Thoracic aorta (tissue), 2 donors: ENCODE measurements around the gene REXO2. TPM values are rescaled to one million over a fixed set of nuclear protein-coding genes. Genes with fewer than 3 reads are reported as not detected.

Experiments used
- ATAC-seq: fragments of 150-250 bp; one replicate; pipeline ENCODE4 v1.8.0; 2017; ENCODE audit warnings: low read depth; ENCODE audit not compliant: insufficient number of reproducible peaks, low FRiP score
- DNase-seq: peaks from one replicate; pipeline ENCODE4 v3.0.0-alpha.2; 2020; ENCODE audit warnings: low spot score
- H3K27ac ChIP-seq, 2 donors: fragments of 200-600 bp; sonication (generic); 1 replicate in 1 of 2; 2 replicates in 1 of 2; pipeline ENCODE4 v1.5.1; 2016; ENCODE audit warnings: mild to moderate bottlenecking in 2 of 2, moderate library complexity in 2 of 2
- H3K27me3 ChIP-seq: fragments of 200-600 bp; sonication (generic); replicated peaks from 2 replicates; pipeline ENCODE4 v1.6.0; 2016; ENCODE audit warnings: mild to moderate bottlenecking; ENCODE audit not compliant: insufficient read depth
- H3K36me3 ChIP-seq: fragments of 200-600 bp; sonication (generic); one replicate; pipeline ENCODE4 v1.5.1; 2016
- H3K4me1 ChIP-seq, 2 donors: fragments of 200-600 bp; sonication (generic); 1 replicate in 1 of 2; 2 replicates in 1 of 2; pipeline versions ENCODE4 v1.5.1 to v1.6.0; 2016; ENCODE audit warnings: low read depth in 2 of 2, mild to moderate bottlenecking in 1 of 2; ENCODE audit not compliant: control insufficient read depth in 1 of 2
- H3K4me3 ChIP-seq: fragments of 200-600 bp; sonication (generic); 2 replicates; pipeline ENCODE4 v1.5.1; 2016; ENCODE audit warnings: mild to moderate bottlenecking
- H3K9me3 ChIP-seq: fragments of 200-600 bp; sonication (generic); 2 replicates; pipeline ENCODE4 v1.5.1; 2016
- total RNA-seq, 2 donors: library from RNA; depleted of rRNA; stranded (reverse); fragments of >200 nt; gene quantifications; one replicate each; pipeline versions ENCODE4 v1.1.0 to v1.2.3, GENCODE V29; 2016
- TF ChIP-seq, protein P1 (sequence below): fragments of 200-600 bp; sonication (generic); IDR thresholded peaks from one replicate; pipeline ENCODE4 v1.5.1; 2019; ENCODE audit warnings: antibody characterized with exemption

The REXO2 gene
- total RNA-seq, 2 donors from 2014 or later = 101 to 177 TPM

DNA sequence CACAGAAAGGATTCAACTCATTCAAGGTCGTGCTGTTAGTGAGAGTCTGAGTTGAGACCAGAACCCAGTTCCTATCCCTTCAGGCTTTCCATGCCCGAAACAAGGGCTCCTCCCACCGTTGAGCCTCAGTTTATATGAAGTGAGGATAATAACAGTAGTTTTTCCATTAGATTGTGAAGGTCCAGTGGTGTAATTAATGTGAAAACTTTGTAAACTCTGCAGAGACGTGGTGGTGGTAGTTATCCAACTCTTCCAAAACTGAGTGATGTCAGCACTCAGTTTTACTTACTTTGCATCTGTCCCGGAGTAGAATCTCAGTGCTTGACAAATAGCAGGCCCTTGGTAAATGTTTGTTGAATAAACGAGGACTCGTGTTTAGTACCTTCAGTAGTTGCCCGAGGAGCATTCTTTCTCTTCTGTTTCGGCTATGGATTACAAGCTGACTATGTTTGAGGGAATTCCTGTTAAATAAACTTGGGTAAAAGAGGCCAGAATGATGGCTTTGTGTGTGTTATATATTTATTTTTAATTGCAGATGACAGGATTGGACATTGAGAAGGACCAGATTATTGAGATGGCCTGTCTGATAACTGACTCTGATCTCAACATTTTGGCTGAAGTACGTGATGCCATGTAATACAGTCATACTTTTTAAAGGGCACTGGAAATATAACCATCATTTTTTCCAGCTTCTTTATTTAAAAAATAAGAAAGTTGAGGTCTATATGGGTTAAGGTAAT lies 1.0 kb downstream of the REXO2 start:
- no peaks in the 10 kb centered on the region for H3K36me3 ChIP-seq
- DNase-seq (no peak), ATAC-seq (no peak)
- no peaks in the 10 kb centered on the region for H3K27me3 ChIP-seq
- H3K9me3 ChIP-seq = no peaks in the 10 kb centered on the region
- peak overlapping the region; percentile 99 for H3K4me3 ChIP-seq
- H3K27ac ChIP-seq = peak overlapping the region; percentile 76 to 87
- H3K4me1 ChIP-seq = peaks cover 0 to 18% of the 10 kb centered on the region in 2 donors
- TF ChIP-seq, protein P1, sequence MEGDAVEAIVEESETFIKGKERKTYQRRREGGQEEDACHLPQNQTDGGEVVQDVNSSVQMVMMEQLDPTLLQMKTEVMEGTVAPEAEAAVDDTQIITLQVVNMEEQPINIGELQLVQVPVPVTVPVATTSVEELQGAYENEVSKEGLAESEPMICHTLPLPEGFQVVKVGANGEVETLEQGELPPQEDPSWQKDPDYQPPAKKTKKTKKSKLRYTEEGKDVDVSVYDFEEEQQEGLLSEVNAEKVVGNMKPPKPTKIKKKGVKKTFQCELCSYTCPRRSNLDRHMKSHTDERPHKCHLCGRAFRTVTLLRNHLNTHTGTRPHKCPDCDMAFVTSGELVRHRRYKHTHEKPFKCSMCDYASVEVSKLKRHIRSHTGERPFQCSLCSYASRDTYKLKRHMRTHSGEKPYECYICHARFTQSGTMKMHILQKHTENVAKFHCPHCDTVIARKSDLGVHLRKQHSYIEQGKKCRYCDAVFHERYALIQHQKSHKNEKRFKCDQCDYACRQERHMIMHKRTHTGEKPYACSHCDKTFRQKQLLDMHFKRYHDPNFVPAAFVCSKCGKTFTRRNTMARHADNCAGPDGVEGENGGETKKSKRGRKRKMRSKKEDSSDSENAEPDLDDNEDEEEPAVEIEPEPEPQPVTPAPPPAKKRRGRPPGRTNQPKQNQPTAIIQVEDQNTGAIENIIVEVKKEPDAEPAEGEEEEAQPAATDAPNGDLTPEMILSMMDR = no peak

DNA sequence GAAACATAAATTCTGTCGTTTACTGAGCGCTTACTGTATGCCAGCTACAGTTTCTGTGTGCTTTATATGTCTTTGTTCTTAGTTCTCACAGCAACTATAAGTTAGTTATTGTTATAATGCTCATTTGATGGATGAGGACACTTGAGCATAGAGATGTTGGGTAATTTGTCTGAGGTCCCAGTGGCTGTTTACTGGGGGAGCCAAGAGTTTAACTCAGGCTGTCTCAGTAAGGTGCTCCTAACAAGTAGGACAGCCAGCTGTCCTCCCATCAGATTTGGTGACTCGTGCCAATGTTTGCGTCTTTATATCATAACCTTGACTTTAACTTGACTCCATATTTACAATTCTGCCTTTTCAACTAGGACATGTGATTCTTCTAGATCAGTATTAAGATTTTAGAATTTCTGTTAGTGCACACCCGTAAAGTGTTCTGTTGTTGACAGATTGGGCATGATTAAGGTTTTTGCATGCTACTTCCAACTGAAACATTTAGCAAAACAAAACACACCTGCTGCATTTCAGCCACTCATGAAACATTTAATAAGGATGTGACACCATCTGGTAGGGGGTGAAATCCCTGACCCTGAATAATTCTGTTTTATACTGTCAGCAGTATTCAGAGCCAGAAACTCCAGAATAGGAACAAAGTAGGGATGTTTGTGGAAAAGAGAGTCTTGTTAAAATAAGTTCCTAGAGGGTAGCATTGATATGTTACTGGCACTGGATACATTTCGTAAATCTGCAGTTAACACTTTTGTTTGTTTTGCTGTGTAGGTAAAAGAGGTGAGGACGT lies 1.9 kb downstream of the REXO2 start:
- Histone ChIP-seq H3K27ac (peak overlapping the region in 1 of 2 donors; percentile 87), H3K4me3 (peak overlapping the region; percentile 99), H3K27me3 (no peaks in the 10 kb centered on the region), H3K9me3 (no peaks in the 10 kb centered on the region), H3K36me3 (no peaks in the 10 kb centered on the region), H3K4me1 (peaks cover 0 to 18% of the 10 kb centered on the region in 2 donors)
- TF ChIP-seq, protein P1 = no peak
- ATAC-seq (no peak), DNase-seq (no peak)

DNA sequence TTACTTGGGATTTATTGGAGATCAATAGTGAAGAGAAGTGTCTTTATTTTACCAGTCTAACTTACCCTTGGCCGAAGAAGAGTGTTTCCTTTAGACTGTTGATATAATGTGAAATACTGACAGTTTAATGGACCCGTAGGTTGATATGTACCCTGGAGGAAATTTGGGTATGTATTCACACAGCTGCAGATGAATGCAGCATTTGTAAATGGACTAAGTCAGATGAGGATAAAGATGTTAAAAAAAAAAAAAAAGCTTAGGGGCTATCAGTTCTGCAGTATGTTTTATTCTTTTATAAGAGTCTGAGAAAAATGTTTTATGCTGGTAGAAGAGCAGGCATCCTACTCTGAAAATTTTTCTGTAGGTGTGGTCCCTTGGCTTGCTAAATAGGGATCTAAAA lies 2.7 kb downstream of the REXO2 start:
- no peak overlapping the region for H3K27ac ChIP-seq
- TF ChIP-seq, protein P1 = no peak

DNA sequence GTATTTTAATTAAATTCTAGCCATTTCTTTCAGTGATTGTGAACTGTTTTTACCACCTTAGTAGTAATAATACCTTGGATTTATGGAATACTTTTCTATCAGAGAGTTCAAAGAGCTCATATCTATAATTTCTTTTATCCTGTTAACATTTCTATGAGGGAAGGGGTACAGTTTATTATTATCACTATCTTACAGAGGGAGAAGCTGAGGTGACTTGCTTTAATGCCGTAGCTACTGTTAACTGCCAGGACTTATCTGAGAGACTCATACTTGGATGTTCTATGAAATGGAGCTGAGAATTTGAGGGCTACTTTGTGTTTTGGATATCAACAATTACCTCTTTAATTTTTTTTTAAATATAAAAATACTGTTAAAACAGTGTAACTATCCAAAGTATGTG lies 3.3 kb downstream of the REXO2 start:
- Histone ChIP-seq H3K27me3 (no peaks in the 10 kb centered on the region), H3K27ac (no peak overlapping the region), H3K4me3 (no peak overlapping the region), H3K36me3 (no peaks in the 10 kb centered on the region), H3K9me3 (no peaks in the 10 kb centered on the region), H3K4me1 (peaks cover 0 to 18% of the 10 kb centered on the region in 2 donors)
- TF ChIP-seq, protein P1 = no peak
- DNase-seq (no peak), ATAC-seq (no peak)

More for the DNA sequence above, 2.7 kb downstream of the REXO2 start:
- H3K36me3 ChIP-seq = no peaks in the 10 kb centered on the region
- no peaks in the 10 kb centered on the region for H3K9me3 ChIP-seq
- no peak overlapping the region for H3K4me3 ChIP-seq
- no peaks in the 10 kb centered on the region for H3K27me3 ChIP-seq
- H3K4me1 ChIP-seq = peaks cover 0 to 18% of the 10 kb centered on the region in 2 donors
- DNase-seq (no peak), ATAC-seq (no peak)

DNA sequence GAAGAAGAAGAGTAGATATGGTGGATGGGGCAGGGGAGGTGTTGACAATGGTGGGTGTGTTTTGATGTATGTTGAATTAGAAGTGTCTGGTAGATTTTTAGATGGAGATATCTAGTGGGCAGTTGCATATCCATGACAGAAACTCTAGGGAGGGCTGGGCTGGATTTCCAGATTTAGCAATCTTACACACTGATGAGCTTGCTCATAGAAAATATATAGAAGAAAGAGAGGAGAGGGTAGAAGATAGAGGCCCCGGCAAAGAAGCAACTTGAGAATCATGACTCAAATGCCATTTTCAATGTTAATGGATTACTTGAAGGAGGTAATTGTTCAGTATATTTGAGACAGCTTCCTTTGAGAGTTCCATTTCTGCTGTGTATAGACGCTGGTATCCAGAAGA lies 8.2 kb downstream of the REXO2 start:
- Histone ChIP-seq H3K4me3 (no peak overlapping the region), H3K27ac (no peak overlapping the region), H3K9me3 (no peaks in the 10 kb centered on the region), H3K36me3 (peaks cover 10% of the 10 kb centered on the region), H3K4me1 (peaks cover 0 to 3% of the 10 kb centered on the region in 2 donors), H3K27me3 (no peaks in the 10 kb centered on the region)
- DNase-seq = no peak
- TF ChIP-seq, protein P1 = no peak
- ATAC-seq = no peak
